Measurements from ENCODE around the gene PCDHGA10.

DNA sequence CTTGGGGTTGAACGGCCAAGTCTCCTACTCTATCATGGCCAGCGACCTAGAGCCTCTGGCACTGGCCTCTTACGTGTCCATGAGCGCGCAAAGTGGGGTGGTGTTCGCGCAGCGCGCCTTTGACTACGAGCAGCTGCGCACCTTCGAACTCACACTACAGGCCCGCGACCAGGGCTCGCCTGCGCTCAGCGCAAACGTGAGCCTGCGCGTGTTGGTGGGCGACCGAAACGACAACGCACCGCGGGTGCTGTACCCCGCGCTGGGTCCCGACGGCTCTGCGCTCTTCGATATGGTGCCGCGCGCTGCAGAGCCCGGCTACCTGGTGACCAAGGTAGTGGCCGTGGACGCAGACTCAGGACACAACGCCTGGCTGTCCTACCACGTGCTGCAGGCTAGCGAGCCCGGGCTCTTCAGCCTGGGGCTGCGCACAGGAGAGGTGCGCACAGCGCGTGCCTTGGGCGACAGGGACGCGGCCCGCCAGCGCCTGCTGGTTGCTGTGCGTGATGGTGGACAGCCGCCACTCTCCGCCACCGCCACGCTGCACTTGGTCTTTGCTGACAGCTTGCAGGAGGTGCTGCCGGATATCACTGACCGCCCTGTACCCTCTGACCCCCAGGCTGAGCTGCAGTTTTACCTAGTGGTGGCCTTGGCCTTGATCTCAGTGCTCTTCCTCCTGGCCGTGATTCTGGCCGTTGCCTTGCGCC is 13.1 kb upstream of the PCDHGA10 start:
- TF ChIP-seq, protein P1, sequence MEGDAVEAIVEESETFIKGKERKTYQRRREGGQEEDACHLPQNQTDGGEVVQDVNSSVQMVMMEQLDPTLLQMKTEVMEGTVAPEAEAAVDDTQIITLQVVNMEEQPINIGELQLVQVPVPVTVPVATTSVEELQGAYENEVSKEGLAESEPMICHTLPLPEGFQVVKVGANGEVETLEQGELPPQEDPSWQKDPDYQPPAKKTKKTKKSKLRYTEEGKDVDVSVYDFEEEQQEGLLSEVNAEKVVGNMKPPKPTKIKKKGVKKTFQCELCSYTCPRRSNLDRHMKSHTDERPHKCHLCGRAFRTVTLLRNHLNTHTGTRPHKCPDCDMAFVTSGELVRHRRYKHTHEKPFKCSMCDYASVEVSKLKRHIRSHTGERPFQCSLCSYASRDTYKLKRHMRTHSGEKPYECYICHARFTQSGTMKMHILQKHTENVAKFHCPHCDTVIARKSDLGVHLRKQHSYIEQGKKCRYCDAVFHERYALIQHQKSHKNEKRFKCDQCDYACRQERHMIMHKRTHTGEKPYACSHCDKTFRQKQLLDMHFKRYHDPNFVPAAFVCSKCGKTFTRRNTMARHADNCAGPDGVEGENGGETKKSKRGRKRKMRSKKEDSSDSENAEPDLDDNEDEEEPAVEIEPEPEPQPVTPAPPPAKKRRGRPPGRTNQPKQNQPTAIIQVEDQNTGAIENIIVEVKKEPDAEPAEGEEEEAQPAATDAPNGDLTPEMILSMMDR (IDR thresholded peaks at IDR 0.05): no peak
- TF ChIP-seq POLR2A (IDR thresholded peaks at IDR 0.05): no peak
